Measurements from ENCODE around the gene FGD3. TPM values are rescaled to one million over a fixed set of nuclear protein-coding genes. Genes with fewer than 3 reads are reported as not detected.
"Not testable (repeated sequence)": the region's sequence is repeated elsewhere in the genome, so short reads cannot be mapped to it uniquely, and the experiment has no call there.

The FGD3 gene
- total RNA-seq, 2 experiments from 2014 or later = 57.7 to 58.8 TPM

GRCh38 chr9:93015190-93015589 lies 67.9 kb downstream of the FGD3 start:
- CTCF ChIA-PET = interaction anchor here (0.7 to 4.4 kb wide), 6 partner anchors 10 to 139 kb away, joined by 3 to 34 read pairs (median 3); no protein-coding TSS in a partner anchor
- DNase-seq; H3K9me3 Mint-ChIP-seq; H3K27me3 Mint-ChIP-seq (ENCODE audit: low read depth); intact Hi-C loops (cut with micrococcal nuclease); H3K4me3 Mint-ChIP-seq: not testable (repeated sequence)
- Mint-ChIP-seq H3K27ac (peak overlapping the region; percentile 46), H3K36me3 (ENCODE audit: low read depth) (peaks cover 42% of the 10 kb centered on the region), H3K4me1 (ENCODE audit: low read depth) (peaks cover 17% of the 10 kb centered on the region)

GRCh38 chr9:93017621-93018020 lies 70.3 kb downstream of the FGD3 start:
- Mint-ChIP-seq H3K27ac (peak overlapping the region; percentile 44), H3K36me3 (ENCODE audit: low read depth) (peaks cover 47% of the 10 kb centered on the region), H3K4me3 (no peak overlapping the region), H3K4me1 (ENCODE audit: low read depth) (peaks cover 36% of the 10 kb centered on the region), H3K27me3 (ENCODE audit: low read depth) (no peaks in the 10 kb centered on the region), H3K9me3 (no peaks in the 10 kb centered on the region)
- intact Hi-C loops (cut with micrococcal nuclease) = no loop called here
- DNase-seq = no peak
- CTCF ChIA-PET = interaction anchor here (1.0 to 1.4 kb wide), 3 partner anchors 14 to 91 kb away, joined by 4 to 6 read pairs (median 6); no protein-coding TSS in a partner anchor

- Mint-ChIP-seq H3K9me3 (no peaks in the 10 kb centered on the region), H3K36me3 (ENCODE audit: low read depth) (peaks cover 38% of the 10 kb centered on the region), H3K27me3 (ENCODE audit: low read depth) (no peaks in the 10 kb centered on the region), H3K4me1 (ENCODE audit: low read depth) (peaks cover 56% of the 10 kb centered on the region), H3K4me3 (no peak overlapping the region), H3K27ac (peak overlapping the region; percentile 88)
- no peak for DNase-seq
- intact Hi-C loops (cut with micrococcal nuclease) = no loop called here
- CTCF ChIA-PET = interaction anchor here (1.5 kb wide), 1 partner anchor 16 kb away, joined by 5 read pairs; no protein-coding TSS in a partner anchor
Observed at GRCh38 chr9:93020151-93020550, 72.8 kb downstream of the FGD3 start.

- Mint-ChIP-seq H3K4me1 (ENCODE audit: low read depth) (peaks cover 63% of the 10 kb centered on the region), H3K4me3 (no peak overlapping the region), H3K9me3 (no peaks in the 10 kb centered on the region), H3K36me3 (ENCODE audit: low read depth) (peaks cover 33% of the 10 kb centered on the region), H3K27ac (peak overlapping the region; percentile 88), H3K27me3 (ENCODE audit: low read depth) (no peaks in the 10 kb centered on the region)
- intact Hi-C loops (cut with micrococcal nuclease) = no loop called here
- CTCF ChIA-PET = interaction anchor here (1.1 to 1.5 kb wide), 2 partner anchors 17 to 88 kb away, joined by 3 to 5 read pairs; no protein-coding TSS in a partner anchor
- peak; percentile 75 for DNase-seq
Observed at GRCh38 chr9:93020771-93021670, 73.7 kb downstream of the FGD3 start.

- Mint-ChIP-seq H3K36me3 (ENCODE audit: low read depth) (peaks cover 38% of the 10 kb centered on the region), H3K27me3 (ENCODE audit: low read depth) (no peaks in the 10 kb centered on the region), H3K9me3 (no peaks in the 10 kb centered on the region), H3K27ac (peak overlapping the region; percentile 88), H3K4me1 (ENCODE audit: low read depth) (peaks cover 74% of the 10 kb centered on the region), H3K4me3 (no peak overlapping the region)
- CTCF ChIA-PET = interaction anchor here (1.1 kb wide), 1 partner anchor 87 kb away, joined by 3 read pairs; no protein-coding TSS in a partner anchor
- intact Hi-C loops (cut with micrococcal nuclease) = no loop called here
- DNase-seq = no peak
Observed at GRCh38 chr9:93022066-93022465, 74.7 kb downstream of the FGD3 start.

GRCh38 chr9:93022721-93023520 lies 75.6 kb downstream of the FGD3 start:
- Mint-ChIP-seq H3K9me3 (no peaks in the 10 kb centered on the region), H3K36me3 (ENCODE audit: low read depth) (peaks cover 32% of the 10 kb centered on the region), H3K27ac (peak overlapping the region; percentile 88), H3K4me3 (no peak overlapping the region), H3K4me1 (ENCODE audit: low read depth) (peaks cover 79% of the 10 kb centered on the region), H3K27me3 (ENCODE audit: low read depth) (no peaks in the 10 kb centered on the region)
- intact Hi-C loops (cut with micrococcal nuclease) = no loop called here
- no peak for DNase-seq
- CTCF ChIA-PET = interaction anchor here (3.8 kb wide), 1 partner anchor 19 kb away, joined by 27 read pairs; no protein-coding TSS in a partner anchor

GRCh38 chr9:93023521-93023815 lies 76.1 kb downstream of the FGD3 start:
- Mint-ChIP-seq H3K36me3 (ENCODE audit: low read depth) (peaks cover 28% of the 10 kb centered on the region), H3K27me3 (ENCODE audit: low read depth) (no peaks in the 10 kb centered on the region)
- CTCF ChIA-PET = interaction anchor here (3.8 kb wide), 1 partner anchor 20 kb away, joined by 27 read pairs; no protein-coding TSS in a partner anchor

GRCh38 chr9:93024646-93024910 lies 77.3 kb downstream of the FGD3 start:
- Mint-ChIP-seq H3K36me3 (ENCODE audit: low read depth) (peaks cover 26% of the 10 kb centered on the region), H3K4me3 (no peak overlapping the region), H3K27me3 (ENCODE audit: low read depth) (no peaks in the 10 kb centered on the region), H3K4me1 (ENCODE audit: low read depth) (peaks cover 90% of the 10 kb centered on the region), H3K27ac (peak overlapping the region; percentile 93), H3K9me3 (no peaks in the 10 kb centered on the region)
- CTCF ChIA-PET = interaction anchor here (3.8 to 4.0 kb wide), 2 partner anchors 21 to 84 kb away, joined by 20 to 27 read pairs; no protein-coding TSS in a partner anchor
- no peak for DNase-seq
- intact Hi-C loops (cut with micrococcal nuclease) = no loop called here

More at GRCh38 chr9:93023521-93023815, 76.1 kb downstream of the FGD3 start:
- no peak for DNase-seq
- Mint-ChIP-seq H3K27ac (peak overlapping the region; percentile 93), H3K4me1 (ENCODE audit: low read depth) (peaks cover 85% of the 10 kb centered on the region), H3K9me3 (no peaks in the 10 kb centered on the region), H3K4me3 (no peak overlapping the region)
- intact Hi-C loops (cut with micrococcal nuclease) = no loop called here

GRCh38 chr9:93024986-93025630 lies 77.8 kb downstream of the FGD3 start:
- no peak for DNase-seq
- intact Hi-C loops (cut with micrococcal nuclease) = no loop called here
- peaks cover 92% of the 10 kb centered on the region for H3K4me1 Mint-ChIP-seq (ENCODE audit: low read depth)
- no peaks in the 10 kb centered on the region for H3K9me3 Mint-ChIP-seq
- no peak overlapping the region for H3K4me3 Mint-ChIP-seq
- peak overlapping the region; percentile 93 for H3K27ac Mint-ChIP-seq
- CTCF ChIA-PET = interaction anchor here (0.9 to 4.0 kb wide), 4 partner anchors 10 to 84 kb away, joined by 3 to 27 read pairs (median 12); no protein-coding TSS in a partner anchor
- no peaks in the 10 kb centered on the region for H3K27me3 Mint-ChIP-seq (ENCODE audit: low read depth)
- H3K36me3 Mint-ChIP-seq (ENCODE audit: low read depth) = peaks cover 30% of the 10 kb centered on the region

- CTCF ChIA-PET = interaction anchor here (0.8 to 4.0 kb wide), 7 partner anchors 10 to 83 kb away, joined by 3 to 27 read pairs (median 3); no protein-coding TSS in a partner anchor
- H3K27me3 Mint-ChIP-seq (ENCODE audit: low read depth) = no peaks in the 10 kb centered on the region
- H3K4me1 Mint-ChIP-seq (ENCODE audit: low read depth) = peaks cover 92% of the 10 kb centered on the region
- peak overlapping the region; percentile 97 for H3K27ac Mint-ChIP-seq
- no peaks in the 10 kb centered on the region for H3K9me3 Mint-ChIP-seq
- H3K36me3 Mint-ChIP-seq (ENCODE audit: low read depth) = peaks cover 33% of the 10 kb centered on the region
- intact Hi-C loops (cut with micrococcal nuclease) = no loop called here
- no peak for DNase-seq
- H3K4me3 Mint-ChIP-seq = no peak overlapping the region
Observed at GRCh38 chr9:93025736-93026135, 78.4 kb downstream of the FGD3 start.

GRCh38 chr9:93026640-93027039 lies 79.3 kb downstream of the FGD3 start:
- Mint-ChIP-seq H3K4me1 (ENCODE audit: low read depth) (peaks cover 90% of the 10 kb centered on the region), H3K9me3 (no peaks in the 10 kb centered on the region), H3K36me3 (ENCODE audit: low read depth) (peaks cover 34% of the 10 kb centered on the region), H3K4me3 (no peak overlapping the region), H3K27me3 (ENCODE audit: low read depth) (no peaks in the 10 kb centered on the region), H3K27ac (peak overlapping the region; percentile 97)
- intact Hi-C loops (cut with micrococcal nuclease) = no loop called here
- CTCF ChIA-PET = interaction anchor here (0.8 to 4.0 kb wide), 5 partner anchors 9 to 82 kb away, joined by 3 to 27 read pairs (median 4); no protein-coding TSS in a partner anchor
- DNase-seq = no peak
